Measurements from ENCODE around the gene PAPPA.

DNA sequence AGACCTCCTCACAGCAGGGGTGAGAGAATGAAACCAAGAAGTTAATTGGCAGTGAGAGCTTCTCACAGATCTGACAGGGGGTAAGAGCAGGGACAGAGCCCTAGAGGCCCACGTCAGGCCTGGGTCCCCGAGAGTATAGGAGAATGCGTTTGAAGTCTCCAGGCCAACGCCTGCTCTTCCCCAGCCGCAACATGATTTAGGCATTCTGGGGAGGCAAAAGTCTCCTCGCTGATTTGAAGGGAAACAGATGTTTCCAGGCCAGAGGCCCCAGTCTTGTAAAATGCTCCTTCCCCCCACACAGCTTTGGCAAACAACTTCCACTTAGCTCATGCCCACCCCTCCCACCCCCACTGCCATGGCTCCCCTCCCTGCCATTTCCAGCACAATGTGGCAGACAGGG is 294.3 kb downstream of the PAPPA start:
- TF ChIP-seq, protein P1, sequence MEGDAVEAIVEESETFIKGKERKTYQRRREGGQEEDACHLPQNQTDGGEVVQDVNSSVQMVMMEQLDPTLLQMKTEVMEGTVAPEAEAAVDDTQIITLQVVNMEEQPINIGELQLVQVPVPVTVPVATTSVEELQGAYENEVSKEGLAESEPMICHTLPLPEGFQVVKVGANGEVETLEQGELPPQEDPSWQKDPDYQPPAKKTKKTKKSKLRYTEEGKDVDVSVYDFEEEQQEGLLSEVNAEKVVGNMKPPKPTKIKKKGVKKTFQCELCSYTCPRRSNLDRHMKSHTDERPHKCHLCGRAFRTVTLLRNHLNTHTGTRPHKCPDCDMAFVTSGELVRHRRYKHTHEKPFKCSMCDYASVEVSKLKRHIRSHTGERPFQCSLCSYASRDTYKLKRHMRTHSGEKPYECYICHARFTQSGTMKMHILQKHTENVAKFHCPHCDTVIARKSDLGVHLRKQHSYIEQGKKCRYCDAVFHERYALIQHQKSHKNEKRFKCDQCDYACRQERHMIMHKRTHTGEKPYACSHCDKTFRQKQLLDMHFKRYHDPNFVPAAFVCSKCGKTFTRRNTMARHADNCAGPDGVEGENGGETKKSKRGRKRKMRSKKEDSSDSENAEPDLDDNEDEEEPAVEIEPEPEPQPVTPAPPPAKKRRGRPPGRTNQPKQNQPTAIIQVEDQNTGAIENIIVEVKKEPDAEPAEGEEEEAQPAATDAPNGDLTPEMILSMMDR (IDR thresholded peaks at IDR 0.05): no peak
- no peak for TF ChIP-seq POLR2A (IDR thresholded peaks at IDR 0.05)
